HUES64 (cell line): ENCODE data around the gene DGKI.

Experiments
- H3K27ac ChIP-seq: 2 replicates; pipeline ENCODE4 v1.7.0; 2013; ENCODE audit warnings: low read depth, low read length, inconsistent platforms
- H3K27me3 ChIP-seq: 2 replicates; pipeline ENCODE4 v1.6.1; 2013; ENCODE audit warnings: mild to moderate bottlenecking, low read length; ENCODE audit not compliant: insufficient read depth
- H3K36me3 ChIP-seq: 2 replicates; pipeline ENCODE4 v1.6.1; 2013; ENCODE audit warnings: mild to moderate bottlenecking, low read length; ENCODE audit not compliant: insufficient read depth
- H3K4me1 ChIP-seq: 2 replicates; pipeline ENCODE4 v1.6.1; 2013; ENCODE audit warnings: mild to moderate bottlenecking, low read length, moderate library complexity; ENCODE audit not compliant: insufficient read depth
- H3K4me3 ChIP-seq: 2 replicates; pipeline ENCODE4 v1.5.1; 2013; ENCODE audit warnings: mild to moderate bottlenecking, low read length, moderate library complexity
- H3K9ac ChIP-seq: 2 replicates; pipeline ENCODE4 v1.6.1; 2013; ENCODE audit warnings: mild to moderate bottlenecking, low read depth, low read length
- H3K9me3 ChIP-seq: 2 replicates; pipeline ENCODE4 v1.6.1; 2013; ENCODE audit warnings: low read depth, low read length; ENCODE audit not compliant: insufficient read depth
- WGBS: fragments of 150-250, 120-280 bp; methylation state at CpG from one replicate; pipeline ENCODE4 v1.1.7; 2013; ENCODE audit warnings: missing lambda C conversion rate; 5-methylcytosine and 5-hydroxymethylcytosine counted together

Gene DGKI

DNA sequence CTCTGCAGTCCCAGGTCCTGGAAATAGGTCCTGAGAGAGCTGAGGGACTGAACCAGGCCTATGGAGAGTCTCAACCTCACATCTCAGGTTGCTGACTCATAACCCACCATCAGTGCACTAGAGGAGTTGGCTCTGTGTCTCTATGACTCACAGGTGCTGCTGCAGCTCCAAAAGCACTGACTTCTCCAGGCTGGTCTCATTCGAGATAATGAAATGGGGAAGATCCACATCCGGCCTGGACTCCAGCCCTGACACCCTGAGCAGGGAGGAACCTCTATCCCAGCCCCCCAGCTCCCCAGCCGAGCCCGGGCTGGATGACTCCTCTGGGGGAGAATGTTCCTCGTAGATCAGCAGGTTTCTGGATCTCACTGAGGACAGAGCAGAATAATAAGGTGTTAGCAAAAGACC is 35.5 kb upstream of the DGKI start:
- no peaks in the 10 kb centered on the region for H3K27me3 ChIP-seq
- no peak overlapping the region for H3K9ac ChIP-seq
- WGBS, result 92% methylated on average over 5 of the region's 5 CpGs
- H3K4me3 ChIP-seq, result no peak overlapping the region
- H3K4me1 ChIP-seq, result peaks cover 60% of the 10 kb centered on the region
- peak overlapping the region; percentile 11; the same call in 1 of the 2 replicates for H3K27ac ChIP-seq
- H3K36me3 ChIP-seq, result peaks cover 54% of the 10 kb centered on the region
- H3K9me3 ChIP-seq, result 0 out of 2 replicates have a peak, but pooled peaks cover 8% of the 10 kb centered on the region

DNA sequence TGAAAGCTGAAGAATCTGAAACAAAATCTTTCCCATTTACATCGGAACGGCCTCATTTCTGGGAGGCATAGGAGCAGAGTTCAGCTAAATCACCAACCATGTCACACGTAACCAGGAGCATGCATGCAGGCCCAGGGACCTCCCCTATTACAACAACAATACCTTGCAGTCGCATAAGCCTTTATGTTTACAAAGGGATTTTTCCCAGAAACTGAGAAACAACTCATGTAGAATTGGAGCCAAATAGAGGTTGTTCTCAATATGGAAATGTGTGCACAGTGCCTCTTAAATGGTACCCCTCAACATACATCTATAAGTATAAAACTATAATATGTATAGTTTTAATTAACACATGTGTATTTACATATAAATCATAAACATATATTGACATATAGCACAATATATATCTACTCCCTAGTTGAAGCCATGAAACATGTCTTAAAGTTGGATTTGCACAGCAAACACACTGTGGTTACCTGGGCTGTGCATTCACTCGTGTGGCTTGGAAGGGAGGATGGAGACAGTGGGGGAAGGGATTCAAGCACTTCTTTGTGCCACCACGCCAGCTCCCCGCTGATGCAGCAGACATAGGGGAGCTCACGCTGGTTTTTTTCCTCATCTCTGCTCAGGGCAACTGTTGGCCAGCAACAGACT is 35.0 kb upstream of the DGKI start:
- Histone ChIP-seq H3K36me3 (peaks cover 54% of the 10 kb centered on the region), H3K4me1 (peaks cover 60% of the 10 kb centered on the region), H3K27ac (no peak overlapping the region), H3K27me3 (no peaks in the 10 kb centered on the region), H3K9me3 (0 out of 2 replicates have a peak, but pooled peaks cover 8% of the 10 kb centered on the region), H3K9ac (no peak overlapping the region), H3K4me3 (no peak overlapping the region)
- WGBS, result 93% methylated on average over 8 of the region's 8 CpGs

DNA sequence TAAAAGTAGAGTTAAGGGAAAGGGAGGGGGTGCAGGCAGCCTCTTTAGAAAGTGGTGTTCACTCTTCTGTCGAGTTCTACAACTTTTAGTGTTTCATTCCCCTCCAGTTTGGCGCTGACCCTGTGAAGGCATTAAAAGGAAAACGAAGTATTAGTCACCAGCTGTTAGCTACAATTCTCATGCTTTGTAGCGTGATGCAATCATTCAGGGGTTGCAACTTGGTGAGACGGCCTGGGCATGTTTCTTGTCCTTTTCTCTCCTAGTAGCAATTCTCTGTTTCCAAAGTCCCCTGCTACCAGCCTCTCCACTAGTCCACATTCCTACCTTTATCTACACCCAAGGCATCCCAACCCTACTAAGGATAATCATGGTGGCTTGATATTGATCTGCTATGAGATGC is 33.7 kb upstream of the DGKI start:
- 83% methylated on average over 5 of the region's 5 CpGs for WGBS
- Histone ChIP-seq H3K9ac (no peak overlapping the region), H3K27me3 (no peaks in the 10 kb centered on the region), H3K4me3 (no peak overlapping the region), H3K9me3 (0 out of 2 replicates have a peak, but pooled peaks cover 8% of the 10 kb centered on the region), H3K27ac (peak overlapping the region; percentile 98), H3K4me1 (peaks cover 52% of the 10 kb centered on the region), H3K36me3 (peaks cover 61% of the 10 kb centered on the region)

DNA sequence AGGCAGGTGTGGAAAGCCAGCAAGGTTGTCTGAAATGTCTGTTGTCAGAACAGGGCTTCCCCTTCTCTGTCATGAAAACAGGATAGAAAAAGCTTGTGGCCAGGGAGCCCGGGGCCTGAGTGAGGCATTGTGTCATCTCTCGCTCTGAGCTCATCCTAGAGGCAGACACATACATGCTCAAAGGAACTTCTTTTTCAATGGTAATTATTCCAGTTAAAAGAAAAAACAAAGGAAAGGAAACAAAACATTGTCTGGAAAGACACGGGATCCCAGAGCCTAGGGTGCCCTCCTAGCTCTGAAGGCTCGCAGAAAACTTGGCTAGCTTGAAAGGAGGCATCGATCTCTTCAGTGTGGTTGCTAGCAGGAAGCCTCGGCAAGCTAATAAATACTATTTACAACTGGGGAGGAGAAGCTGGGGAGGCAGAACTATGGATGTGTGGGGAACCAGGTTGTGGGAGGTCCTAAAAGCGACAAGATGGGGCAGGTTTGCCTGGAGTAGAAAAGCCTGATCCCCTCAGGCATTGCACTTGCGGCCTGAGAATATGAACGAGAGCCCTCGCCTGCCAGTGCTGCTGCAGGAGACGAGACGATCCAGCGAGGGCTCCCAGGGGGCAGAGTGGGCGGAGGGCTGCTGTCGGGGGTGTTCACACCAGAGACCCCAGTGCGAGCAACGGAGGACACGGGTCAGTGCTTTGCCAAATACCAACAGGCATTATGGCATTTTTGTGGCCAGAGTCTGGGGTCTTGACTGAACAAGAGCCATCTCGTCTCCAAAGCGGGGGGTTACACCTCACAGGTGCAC is 32.8 kb upstream of the DGKI start:
- Histone ChIP-seq H3K9ac (peak overlapping the region; percentile 55), H3K36me3 (peaks cover 57% of the 10 kb centered on the region), H3K27me3 (no peaks in the 10 kb centered on the region), H3K4me1 (peaks cover 57% of the 10 kb centered on the region), H3K4me3 (no peak overlapping the region), H3K27ac (peak overlapping the region; percentile 98), H3K9me3 (0 out of 2 replicates have a peak, but pooled peaks cover 8% of the 10 kb centered on the region)
- 43% methylated on average over 20 of the region's 20 CpGs for WGBS

DNA sequence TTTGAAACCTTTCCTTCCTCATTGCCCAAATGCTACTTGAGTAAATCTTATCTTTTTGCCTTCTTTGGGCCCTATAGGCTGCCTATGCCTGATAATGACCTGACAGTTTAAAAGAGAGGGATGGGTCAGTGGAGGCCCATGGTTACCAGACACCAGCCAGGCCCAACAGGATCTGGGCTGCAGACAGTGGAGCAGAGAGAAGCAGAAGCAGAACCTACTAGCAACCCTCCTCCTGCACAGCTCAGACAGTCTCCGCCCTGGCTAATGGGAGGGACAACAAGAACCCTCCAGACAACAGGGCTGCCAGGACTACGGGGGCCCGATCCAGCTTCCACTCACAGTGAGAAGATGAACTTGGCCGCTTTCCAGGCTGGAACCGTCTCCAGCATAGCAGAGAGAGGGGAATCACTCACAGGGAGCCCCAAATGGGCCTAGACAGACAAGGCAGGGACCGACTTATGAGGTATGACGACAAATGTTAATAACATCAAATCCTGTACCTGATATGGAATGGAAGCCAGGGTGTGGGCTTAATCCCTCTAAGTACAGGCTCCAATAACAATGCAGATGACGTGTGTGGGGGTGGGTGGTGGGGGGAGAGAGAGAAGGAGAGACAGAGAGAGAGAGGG is 31.7 kb upstream of the DGKI start:
- Histone ChIP-seq H3K4me3 (no peak overlapping the region), H3K27me3 (no peaks in the 10 kb centered on the region), H3K9ac (peak overlapping the region; percentile 55; the same call in 1 of the 2 replicates), H3K4me1 (peaks cover 63% of the 10 kb centered on the region), H3K9me3 (0 out of 2 replicates have a peak, but pooled peaks cover 8% of the 10 kb centered on the region), H3K27ac (peak overlapping the region; percentile 98), H3K36me3 (peaks cover 60% of the 10 kb centered on the region)
- 80% methylated on average over 8 of the region's 8 CpGs for WGBS

DNA sequence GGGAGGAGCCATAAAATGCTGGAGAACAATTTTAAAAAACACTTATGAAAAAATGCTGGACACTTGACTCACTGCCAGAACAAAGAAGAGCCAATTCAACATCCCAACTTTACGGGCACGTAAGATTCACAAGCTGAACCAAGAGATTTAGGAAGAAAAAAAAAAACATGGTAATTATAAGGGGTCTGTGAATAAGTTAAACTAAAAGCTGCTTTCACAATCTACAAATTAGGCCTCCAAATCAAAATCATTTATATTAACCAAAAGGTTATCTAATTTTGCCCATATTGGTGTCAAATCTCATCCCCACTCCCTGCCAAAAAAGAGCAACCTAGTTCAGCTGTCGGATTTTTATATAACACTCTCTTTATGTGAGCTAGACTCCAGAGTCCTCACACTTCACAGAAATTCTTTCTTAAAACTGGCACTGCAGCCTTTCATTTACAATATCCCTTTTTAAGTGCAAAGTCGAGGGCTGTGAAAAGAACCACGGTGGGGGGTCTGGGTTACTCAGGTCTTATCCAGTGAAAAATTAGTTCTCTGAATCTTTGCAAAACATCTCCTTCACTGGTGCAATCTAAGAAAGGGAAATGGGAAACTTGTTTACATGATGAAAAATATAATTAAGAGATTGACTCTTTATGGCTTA is 30.4 kb upstream of the DGKI start:
- no peak overlapping the region for H3K4me3 ChIP-seq
- H3K9me3 ChIP-seq, result 0 out of 2 replicates have a peak, but pooled peaks cover 8% of the 10 kb centered on the region
- H3K9ac ChIP-seq, result no peak overlapping the region
- H3K27me3 ChIP-seq, result no peaks in the 10 kb centered on the region
- H3K27ac ChIP-seq, result peak overlapping the region; percentile 1; the same call in 1 of the 2 replicates
- peaks cover 55% of the 10 kb centered on the region for H3K36me3 ChIP-seq
- H3K4me1 ChIP-seq, result peaks cover 63% of the 10 kb centered on the region
- 32% methylated on average over 3 of the region's 5 CpGs for WGBS

DNA sequence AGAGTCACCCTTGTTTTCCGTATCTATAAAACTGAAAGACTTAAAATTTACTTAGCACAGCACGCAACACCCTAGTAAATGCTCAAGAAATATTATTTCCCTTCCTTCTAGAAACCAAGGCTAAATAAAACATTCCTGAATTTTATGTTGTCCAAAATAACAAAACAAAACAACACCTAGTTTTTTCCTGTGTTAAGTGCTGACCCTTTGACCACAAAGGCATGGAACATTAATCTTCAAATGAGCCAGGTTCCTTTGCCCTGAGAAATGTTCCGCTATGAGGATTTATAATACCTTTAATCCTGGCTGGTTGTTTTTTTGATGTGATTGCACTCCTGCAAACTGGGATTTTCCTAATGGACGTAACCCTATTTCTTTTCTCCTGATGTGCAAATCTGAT is 29.0 kb upstream of the DGKI start:
- H3K27ac ChIP-seq, result no peak overlapping the region
- H3K4me1 ChIP-seq, result peaks cover 55% of the 10 kb centered on the region
- H3K9me3 ChIP-seq, result no peaks in the 10 kb centered on the region
- H3K4me3 ChIP-seq, result no peak overlapping the region
- H3K27me3 ChIP-seq, result no peaks in the 10 kb centered on the region
- peaks cover 42% of the 10 kb centered on the region for H3K36me3 ChIP-seq
- 97% methylated on average over 4 of the region's 4 CpGs for WGBS
- H3K9ac ChIP-seq, result no peak overlapping the region

DNA sequence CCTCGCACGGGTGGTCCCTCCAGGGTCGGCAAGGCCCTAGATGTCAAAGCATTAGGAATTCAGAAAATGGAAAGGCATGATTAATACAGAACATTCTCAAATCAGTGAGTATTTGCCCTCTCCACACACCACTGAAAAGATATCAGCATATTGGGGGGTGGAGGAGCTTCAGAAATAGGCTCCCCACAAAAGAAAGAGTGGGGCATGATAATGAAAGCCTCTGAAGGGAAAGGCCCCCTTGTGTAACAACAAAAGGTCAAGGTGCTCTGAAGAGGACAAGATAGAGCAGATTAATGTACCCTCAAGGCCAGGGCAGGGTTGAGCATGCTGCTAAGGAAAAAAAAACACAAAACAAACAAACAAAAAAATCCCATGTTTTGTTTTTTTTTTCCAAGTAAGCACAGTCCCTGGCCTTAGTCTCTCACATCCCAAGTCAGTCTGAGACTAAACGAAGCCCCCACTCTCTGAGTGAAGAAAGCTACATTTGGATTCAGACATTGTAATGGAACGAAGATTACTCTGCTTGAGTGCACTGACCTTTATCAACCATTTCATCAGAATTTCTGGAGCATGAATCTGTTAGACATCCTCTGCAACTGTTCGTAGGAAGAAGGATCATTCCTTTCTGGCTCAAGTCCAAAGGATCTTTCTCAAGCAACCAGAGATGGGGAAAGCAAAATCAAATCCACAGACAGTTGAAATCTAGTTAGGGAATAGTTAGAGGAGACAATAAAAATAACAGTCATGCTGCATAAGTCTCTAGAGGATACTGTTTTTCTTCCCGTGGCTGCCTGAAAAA is 27.4 kb upstream of the DGKI start:
- no peak overlapping the region for H3K4me3 ChIP-seq
- no peak overlapping the region for H3K9ac ChIP-seq
- H3K36me3 ChIP-seq, result peaks cover 32% of the 10 kb centered on the region
- 89% methylated on average over 7 of the region's 7 CpGs for WGBS
- H3K27ac ChIP-seq, result no peak overlapping the region
- H3K4me1 ChIP-seq, result peaks cover 39% of the 10 kb centered on the region
- H3K27me3 ChIP-seq, result no peaks in the 10 kb centered on the region
- H3K9me3 ChIP-seq, result no peaks in the 10 kb centered on the region

DNA sequence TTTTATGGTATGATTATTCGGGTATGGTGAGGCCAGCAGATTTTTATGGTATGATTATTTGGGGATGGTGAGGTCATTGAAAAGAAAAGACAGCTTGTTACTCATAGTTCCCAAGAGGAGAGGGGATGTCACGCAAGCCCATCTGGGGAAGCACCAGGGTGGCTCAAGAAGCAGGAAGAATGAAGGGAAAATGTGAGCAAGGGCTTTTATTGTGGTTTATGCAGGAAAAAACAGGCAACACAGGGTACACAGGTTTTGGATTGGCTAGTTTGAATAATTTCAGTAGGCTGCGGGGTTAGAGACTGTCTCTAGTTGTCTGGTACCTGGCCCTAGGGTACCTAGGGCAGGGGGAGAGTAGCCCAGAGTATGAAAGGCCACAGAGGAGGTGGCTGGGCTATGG is 26.8 kb upstream of the DGKI start:
- Histone ChIP-seq H3K9me3 (no peaks in the 10 kb centered on the region), H3K27ac (no peak overlapping the region), H3K36me3 (peaks cover 32% of the 10 kb centered on the region), H3K4me3 (no peak overlapping the region), H3K4me1 (peaks cover 33% of the 10 kb centered on the region), H3K9ac (no peak overlapping the region), H3K27me3 (no peaks in the 10 kb centered on the region)
- 93% methylated on average over 3 of the region's 3 CpGs for WGBS

DNA sequence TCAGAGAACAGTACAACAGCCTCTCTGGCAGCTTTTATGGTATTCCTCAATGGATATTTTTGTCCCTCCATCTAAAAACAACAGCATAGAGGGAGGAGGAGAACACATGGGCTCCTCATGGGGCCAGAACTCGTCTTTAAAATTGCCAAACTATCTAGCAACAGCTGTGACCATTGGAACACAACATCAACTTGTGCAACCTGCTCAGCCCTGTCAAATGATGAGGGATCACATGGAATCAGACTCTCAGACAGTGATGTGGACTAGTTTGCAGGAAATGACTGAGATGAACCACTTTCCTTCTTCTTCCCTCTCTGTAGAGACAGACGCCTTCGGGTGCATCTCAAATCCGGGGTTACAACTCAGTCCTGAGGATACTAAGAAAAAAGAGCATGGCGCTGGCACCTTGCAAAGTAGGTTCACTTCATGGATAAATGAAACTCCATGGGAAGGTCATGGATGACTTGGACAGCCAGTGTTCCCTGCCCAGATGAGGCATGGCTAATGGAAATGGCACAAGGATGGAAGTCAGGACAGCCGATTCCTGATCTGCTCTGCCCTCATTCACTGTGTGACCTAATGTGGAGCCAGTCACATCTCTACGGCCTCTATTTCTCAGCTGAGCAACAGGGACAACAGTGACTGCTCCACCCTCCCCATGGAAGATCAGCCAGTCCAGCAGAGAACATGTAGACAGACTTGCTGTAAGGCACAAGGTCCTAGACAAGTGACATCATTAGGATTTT is 24.6 kb upstream of the DGKI start:
- Histone ChIP-seq H3K36me3 (peaks cover 37% of the 10 kb centered on the region), H3K9ac (no peak overlapping the region), H3K9me3 (no peaks in the 10 kb centered on the region), H3K4me3 (no peak overlapping the region), H3K4me1 (peaks cover 14% of the 10 kb centered on the region), H3K27ac (no peak overlapping the region), H3K27me3 (no peaks in the 10 kb centered on the region)
- 94% methylated on average over 7 of the region's 7 CpGs for WGBS
